BLaER1 treated with 17β-estradiol and CSF1 and Interleukin-3, amounts not matched to agents 10 nM and 100 nM (cell line): ENCODE measurements around the gene CCDC51.

Source experiments
- H3K27ac ChIP-seq, 11 experiments: shearing (Covaris generic); formaldehyde crosslinking; 2 replicates each; pipeline ENCODE4 v1.8.1; 2022
- H3K27me3 ChIP-seq, 11 experiments: shearing (Covaris generic); formaldehyde crosslinking; 2 replicates each; pipeline ENCODE4 v1.8.1; 2022
- H3K36me3 ChIP-seq, 11 experiments: shearing (Covaris generic); formaldehyde crosslinking; 2 replicates each; pipeline ENCODE4 v1.8.1; 2022
- H3K4me1 ChIP-seq, 10 experiments: shearing (Covaris generic); formaldehyde crosslinking; 2 replicates each; pipeline ENCODE4 v1.8.1; 2022
- H3K4me2 ChIP-seq, 11 experiments: shearing (Covaris generic); formaldehyde crosslinking; 2 replicates each; pipeline ENCODE4 v1.8.1; 2022
- H3K4me3 ChIP-seq, 10 experiments: shearing (Covaris generic); formaldehyde crosslinking; 2 replicates each; pipeline ENCODE4 v1.8.1; 2022
- H3K9ac ChIP-seq, 11 experiments: shearing (Covaris generic); formaldehyde crosslinking; 2 replicates each; pipeline ENCODE4 v1.8.1; 2022
- H3K9me3 ChIP-seq, 11 experiments: shearing (Covaris generic); formaldehyde crosslinking; replicated peaks in 1 of 11; 2 replicates each; pipeline ENCODE4 v1.8.1; 2022
- H4K20me1 ChIP-seq, 11 experiments: shearing (Covaris generic); formaldehyde crosslinking; 2 replicates each; pipeline ENCODE4 v1.8.1; 2022
- Cebpa-rat ChIP-seq, 11 experiments: shearing (Covaris generic); IDR thresholded peaks; 2 replicates each; pipeline ENCODE4 v1.8.1; 2022

Gene CCDC51

GRCh38 chr3:48423883-48424695, 15.8 kb downstream of the CCDC51 start:
- Histone ChIP-seq H3K4me2 (peak overlapping the region in 9 of 11 experiments; percentile 71 to 100 (median 97); a peak in 17 of 22 replicates), H3K36me3 (peaks cover 2 to 62% (median 47%) of the 10 kb centered on the region in 11 experiments; a peak in 19 of 22 replicates), H3K27ac (peak overlapping the region in 5 of 11 experiments; percentile 13 to 98 (median 16); a peak in 7 of 22 replicates), H3K27me3 (no peaks in the 10 kb centered on the region), H4K20me1 (peaks cover 0 to 92% (median 77%) of the 10 kb centered on the region in 11 experiments; a peak in 18 of 22 replicates), H3K9ac (peak overlapping the region in 7 of 11 experiments; percentile 20 to 99 (median 98); a peak in 7 of 22 replicates), H3K9me3 (no peaks in the 10 kb centered on the region), H3K4me1 (peaks cover 53 to 71% (median 66%) of the 10 kb centered on the region in 10 experiments), H3K4me3 (no peak overlapping the region)
- TF ChIP-seq Cebpa-rat (IDR thresholded peaks at IDR 0.05), result no peak

DNA sequence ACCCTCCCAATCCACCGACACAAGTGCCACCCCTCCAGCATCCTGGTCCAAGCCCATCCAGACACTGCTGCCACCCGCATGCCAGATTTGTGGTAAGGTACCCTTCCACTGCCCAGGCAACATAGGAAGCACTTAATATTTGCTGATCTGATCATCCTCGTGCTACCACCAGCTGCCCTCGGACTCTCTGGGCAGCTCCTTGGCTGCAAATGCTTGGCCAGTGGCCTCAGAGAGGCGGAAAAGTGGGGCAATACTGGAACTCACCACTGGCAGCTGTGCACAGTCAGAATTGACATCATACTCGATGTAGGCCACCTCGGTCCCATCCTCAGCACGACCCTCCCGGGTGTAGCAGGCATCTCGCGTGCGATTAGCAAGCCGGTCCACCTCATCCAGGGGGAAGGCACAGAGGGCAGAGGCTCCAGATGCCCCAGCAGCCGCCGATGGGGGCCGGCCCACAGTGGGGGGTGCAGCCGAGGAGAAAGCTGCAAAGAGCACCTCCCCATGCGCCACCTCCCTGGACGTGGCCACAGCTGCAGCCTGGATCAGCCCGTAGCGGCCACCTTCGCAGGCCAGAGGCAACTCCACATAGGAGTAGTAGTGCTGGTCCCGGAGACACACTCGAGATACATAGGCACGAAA, 16.6 kb downstream of the CCDC51 start:
- H4K20me1 ChIP-seq, result peaks cover 0 to 99% (median 82%) of the 10 kb centered on the region in 11 experiments; a peak in 18 of 22 replicates
- H3K27ac ChIP-seq, result peak overlapping the region in 5 of 11 experiments; percentile 13 to 98 (median 22); a peak in 6 of 22 replicates
- no peaks in the 10 kb centered on the region for H3K9me3 ChIP-seq
- peak overlapping the region in 9 of 11 experiments; percentile 12 to 98 (median 42); a peak in 11 of 22 replicates for H3K9ac ChIP-seq
- H3K4me3 ChIP-seq, result no peak overlapping the region
- no peak for TF ChIP-seq Cebpa-rat (IDR thresholded peaks at IDR 0.05)
- H3K4me1 ChIP-seq, result peaks cover 52 to 71% (median 65%) of the 10 kb centered on the region in 10 experiments
- H3K4me2 ChIP-seq, result peak overlapping the region; percentile 42 to 100 (median 90); a peak in 21 of 22 replicates
- no peaks in the 10 kb centered on the region for H3K27me3 ChIP-seq
- peaks cover 9 to 69% (median 54%) of the 10 kb centered on the region in 11 experiments; a peak in 21 of 22 replicates for H3K36me3 ChIP-seq

- H3K27me3 ChIP-seq, result no peaks in the 10 kb centered on the region
- H4K20me1 ChIP-seq, result peaks cover 0 to 99% (median 85%) of the 10 kb centered on the region in 11 experiments; a peak in 18 of 22 replicates
- H3K9ac ChIP-seq, result peak overlapping the region in 9 of 11 experiments; percentile 12 to 98 (median 42); a peak in 14 of 22 replicates
- peaks cover 16 to 76% (median 61%) of the 10 kb centered on the region in 11 experiments; a peak in 21 of 22 replicates for H3K36me3 ChIP-seq
- H3K4me3 ChIP-seq, result no peak overlapping the region
- H3K4me1 ChIP-seq, result peaks cover 45 to 64% (median 59%) of the 10 kb centered on the region in 10 experiments
- no peaks in the 10 kb centered on the region for H3K9me3 ChIP-seq
- TF ChIP-seq Cebpa-rat (IDR thresholded peaks at IDR 0.05), result no peak
- H3K27ac ChIP-seq, result peak overlapping the region in 7 of 11 experiments; percentile 10 to 47 (median 19); a peak in 10 of 22 replicates
- peak overlapping the region; percentile 42 to 100 (median 90) for H3K4me2 ChIP-seq
Measured at GRCh38 chr3:48422681-48423080, 17.2 kb downstream of the CCDC51 start.

- peaks cover 20 to 80% (median 65%) of the 10 kb centered on the region in 11 experiments for H3K36me3 ChIP-seq
- H3K27ac ChIP-seq, result peak overlapping the region in 5 of 11 experiments; percentile 10 to 47 (median 22); a peak in 7 of 22 replicates
- TF ChIP-seq Cebpa-rat (IDR thresholded peaks at IDR 0.05), result no peak
- no peak overlapping the region for H3K4me3 ChIP-seq
- peaks cover 41 to 60% (median 54%) of the 10 kb centered on the region in 10 experiments for H3K4me1 ChIP-seq
- peak overlapping the region in 10 of 11 experiments; percentile 50 to 100 (median 92); a peak in 19 of 22 replicates for H3K4me2 ChIP-seq
- H4K20me1 ChIP-seq, result peaks cover 0 to 99% (median 88%) of the 10 kb centered on the region in 11 experiments; a peak in 18 of 22 replicates
- peak overlapping the region in 7 of 11 experiments; percentile 12 to 56 (median 38); a peak in 9 of 22 replicates for H3K9ac ChIP-seq
- H3K9me3 ChIP-seq, result no peaks in the 10 kb centered on the region
- H3K27me3 ChIP-seq, result no peaks in the 10 kb centered on the region
Measured at GRCh38 chr3:48422272-48422671, 17.6 kb downstream of the CCDC51 start.

- Histone ChIP-seq H3K27ac (no peak overlapping the region), H3K4me3 (no peak overlapping the region), H3K4me1 (peaks cover 24 to 43% (median 37%) of the 10 kb centered on the region in 10 experiments), H3K27me3 (no peaks in the 10 kb centered on the region), H3K9me3 (no peaks in the 10 kb centered on the region), H3K4me2 (no peak overlapping the region), H3K36me3 (peaks cover 32 to 97% (median 82%) of the 10 kb centered on the region in 11 experiments), H4K20me1 (peaks cover 0 to 96% (median 78%) of the 10 kb centered on the region in 11 experiments; a peak in 18 of 22 replicates), H3K9ac (peak overlapping the region in 4 of 11 experiments; percentile 18 to 36 (median 28); a peak in 2 of 22 replicates)
- no peak for TF ChIP-seq Cebpa-rat (IDR thresholded peaks at IDR 0.05)
Measured at GRCh38 chr3:48420561-48420960, 19.4 kb downstream of the CCDC51 start.

- Histone ChIP-seq H3K4me2 (no peak overlapping the region), H3K36me3 (peaks cover 42 to 99% (median 89%) of the 10 kb centered on the region in 11 experiments), H4K20me1 (peaks cover 0 to 89% (median 68%) of the 10 kb centered on the region in 11 experiments; a peak in 18 of 22 replicates), H3K27ac (no peak overlapping the region), H3K9me3 (no peaks in the 10 kb centered on the region), H3K4me3 (no peak overlapping the region), H3K4me1 (peaks cover 17 to 33% (median 28%) of the 10 kb centered on the region in 10 experiments), H3K9ac (peak overlapping the region in 2 of 11 experiments; percentile 7 to 9; a peak in 2 of 22 replicates), H3K27me3 (no peaks in the 10 kb centered on the region)
- TF ChIP-seq Cebpa-rat (IDR thresholded peaks at IDR 0.05), result no peak
Measured at GRCh38 chr3:48419597-48419996, 20.3 kb downstream of the CCDC51 start.

- Histone ChIP-seq H3K27me3 (no peaks in the 10 kb centered on the region), H3K9me3 (no peaks in the 10 kb centered on the region), H3K36me3 (peaks cover 46 to 99% (median 89%) of the 10 kb centered on the region in 11 experiments), H3K4me1 (peaks cover 17 to 28% (median 23%) of the 10 kb centered on the region in 10 experiments), H3K9ac (peak overlapping the region in 2 of 11 experiments; percentile 7 to 9; a peak in 3 of 22 replicates), H4K20me1 (peaks cover 0 to 89% (median 63%) of the 10 kb centered on the region in 11 experiments; a peak in 18 of 22 replicates), H3K4me2 (no peak overlapping the region), H3K27ac (no peak overlapping the region), H3K4me3 (no peak overlapping the region)
- no peak for TF ChIP-seq Cebpa-rat (IDR thresholded peaks at IDR 0.05)
Measured at GRCh38 chr3:48419149-48419548, 20.8 kb downstream of the CCDC51 start.

- no peaks in the 10 kb centered on the region for H3K9me3 ChIP-seq
- TF ChIP-seq Cebpa-rat (IDR thresholded peaks at IDR 0.05), result no peak
- peaks cover 50 to 99% (median 89%) of the 10 kb centered on the region in 11 experiments for H3K36me3 ChIP-seq
- peak overlapping the region in 1 of 11 experiments; percentile 7; a peak in 2 of 22 replicates for H3K9ac ChIP-seq
- no peak overlapping the region for H3K4me2 ChIP-seq
- H3K27ac ChIP-seq, result no peak overlapping the region
- H3K4me1 ChIP-seq, result peaks cover 14 to 23% (median 18%) of the 10 kb centered on the region in 10 experiments
- H3K4me3 ChIP-seq, result no peak overlapping the region
- H3K27me3 ChIP-seq, result no peaks in the 10 kb centered on the region
- peaks cover 0 to 87% (median 58%) of the 10 kb centered on the region in 11 experiments; a peak in 18 of 22 replicates for H4K20me1 ChIP-seq
Measured at GRCh38 chr3:48418651-48419050, 21.3 kb downstream of the CCDC51 start.
